HG03097 (cell line): ENCODE measurements around the gene PIKFYVE.
A peak's percentile ranks its signal among the peaks of the same experiment; 100 is the strongest.
"Not testable (repeated sequence)": the region's sequence is repeated elsewhere in the genome, so short reads cannot be mapped to it uniquely, and the experiment has no call there.

ENCODE experiments used
- ATAC-seq: cut with Tn5 transposase; IDR thresholded peaks from one replicate; pipeline ENCODE4 v1.9.1; 2021; ENCODE audit not compliant: unreplicated experiment, low FRiP score

Gene PIKFYVE

DNA sequence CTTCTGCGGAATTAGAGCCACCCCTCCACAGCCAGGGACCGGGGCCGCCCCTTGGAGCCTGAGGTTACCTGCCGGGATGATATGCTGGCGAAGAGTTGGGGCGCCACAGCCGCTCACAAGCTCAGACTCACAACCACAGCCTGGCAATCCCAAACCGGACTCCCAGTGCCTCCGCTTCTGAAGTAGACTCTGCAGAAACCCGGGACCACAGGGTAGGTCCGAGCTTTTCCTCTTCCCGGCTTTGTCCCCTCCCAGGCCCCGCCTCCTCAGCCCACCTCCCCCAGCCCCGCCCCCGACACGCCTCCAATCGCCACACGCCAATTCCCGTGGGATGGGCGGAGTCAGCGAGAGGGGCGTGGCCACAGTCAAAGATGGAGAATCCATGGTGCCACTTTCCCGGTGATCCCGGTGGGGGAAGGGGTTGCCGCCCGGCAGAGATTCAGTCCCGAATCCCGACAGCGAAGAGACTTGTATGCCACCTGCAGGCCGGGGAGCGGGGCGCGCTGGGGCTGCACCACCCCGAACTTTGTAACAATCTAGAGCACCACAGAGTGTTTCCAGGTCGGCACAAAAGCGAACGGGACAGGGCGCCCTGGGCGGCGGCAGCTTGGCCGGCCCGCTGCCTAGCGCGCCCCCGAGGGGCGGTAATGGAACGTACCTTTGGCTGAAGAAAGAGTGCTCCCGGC lies 11.0 kb upstream of the PIKFYVE start, which contains the start of gene IDH1:
IDH1 (minus strand) TSS at position 201 of the 686 bp plus-strand sequence. CDS start 3,520 bp downstream, outside the sequence.
- peak; percentile 70 for ATAC-seq

DNA sequence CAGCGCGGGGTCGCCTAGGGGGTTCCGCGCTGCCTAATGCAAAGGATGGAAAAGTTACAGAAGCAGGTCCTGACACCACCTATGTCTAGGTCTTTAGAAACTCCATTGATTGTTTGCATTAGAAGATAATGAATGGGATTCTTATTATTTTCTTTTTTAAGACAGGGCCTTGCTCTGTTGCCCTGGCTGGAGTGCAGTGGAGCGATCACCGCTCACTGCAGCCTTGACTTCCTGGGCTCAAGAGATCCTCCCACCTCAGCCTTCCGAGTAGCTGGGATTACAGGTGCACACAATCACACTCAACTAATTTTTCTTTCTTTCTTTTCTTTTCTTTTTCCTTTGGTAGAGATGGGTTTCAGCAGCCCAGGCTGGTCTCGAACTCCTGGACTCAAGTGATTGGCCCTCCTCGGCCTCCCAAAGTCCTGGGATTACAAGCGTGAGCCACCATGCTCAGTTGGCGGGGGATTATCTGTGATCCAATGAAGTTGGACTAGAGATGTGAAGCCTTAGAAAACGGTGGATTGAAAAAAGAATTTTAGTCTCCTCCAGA lies 10.4 kb upstream of the PIKFYVE start:
- ATAC-seq: peak; percentile 7

DNA sequence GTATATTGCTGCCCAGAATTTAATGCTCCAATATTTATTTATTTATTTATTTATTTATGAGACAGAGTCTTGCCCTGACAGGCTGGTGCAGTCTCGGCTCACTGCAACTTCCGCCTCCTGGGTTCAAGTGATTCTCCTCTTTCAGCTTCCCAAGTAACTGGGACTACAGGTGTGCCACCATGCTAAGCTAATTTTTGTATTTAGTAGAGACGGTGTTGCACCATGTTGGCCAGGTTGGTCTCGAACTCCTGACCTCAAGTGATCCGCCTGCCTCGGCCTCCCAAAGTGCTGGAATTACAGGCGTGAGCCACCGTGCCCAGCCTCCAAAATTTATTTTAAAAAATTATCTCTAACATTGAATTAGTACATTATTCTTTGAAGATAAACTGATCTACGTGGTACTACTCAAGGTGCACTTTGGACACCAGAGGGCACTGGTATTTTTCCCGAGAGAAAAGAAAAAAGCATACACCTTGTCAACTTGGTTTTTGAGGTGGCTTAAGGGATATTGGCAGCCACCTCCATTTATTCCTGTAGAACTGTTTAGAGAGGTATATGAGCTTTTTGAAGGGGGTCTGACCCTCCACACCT lies 9.8 kb upstream of the PIKFYVE start:
- ATAC-seq: no peak

DNA sequence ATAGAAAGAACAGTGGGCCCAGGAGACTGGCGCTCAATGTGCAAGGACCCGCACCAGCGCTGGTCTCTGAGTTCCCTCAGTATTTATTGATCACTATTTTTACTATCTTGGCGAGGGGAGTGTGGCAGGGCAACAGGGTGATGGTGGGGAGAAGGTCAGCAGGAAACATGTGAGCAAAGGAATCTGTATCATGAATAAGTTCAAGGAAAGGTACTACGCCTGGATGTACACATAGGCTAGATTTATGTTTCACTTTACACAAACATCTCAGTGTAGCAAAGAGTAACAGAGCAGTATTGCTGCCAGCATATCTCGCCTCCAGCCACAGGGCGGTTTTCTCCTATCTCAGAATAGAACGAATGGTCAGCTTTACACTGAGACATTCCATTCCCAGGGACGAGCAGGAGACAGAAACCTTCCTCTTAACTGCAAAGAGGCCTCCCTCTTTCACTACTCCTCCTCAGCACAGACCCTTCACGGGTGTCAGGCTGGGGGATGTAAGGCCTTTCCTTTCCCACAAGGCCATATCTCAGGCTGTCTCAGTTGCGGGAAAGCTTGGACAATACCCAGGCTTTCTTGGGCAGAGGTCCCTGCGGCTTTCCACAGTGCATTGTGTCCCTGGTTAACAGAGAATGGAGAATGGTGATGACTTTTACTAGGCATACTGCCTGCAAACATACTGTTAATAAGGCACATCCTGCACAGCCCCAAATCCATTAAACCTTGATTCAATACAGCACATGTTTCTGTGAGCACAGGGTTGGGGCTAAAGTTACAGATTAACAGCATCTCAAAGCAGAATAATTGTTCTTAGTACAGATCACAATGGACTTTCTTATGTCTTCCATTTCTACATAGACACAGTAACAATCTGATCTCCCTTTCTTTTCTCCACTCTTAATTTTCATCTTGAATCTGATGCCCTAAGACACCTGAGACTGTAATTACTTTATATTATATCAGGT lies 8.9 kb upstream of the PIKFYVE start:
- not testable (repeated sequence) for ATAC-seq

DNA sequence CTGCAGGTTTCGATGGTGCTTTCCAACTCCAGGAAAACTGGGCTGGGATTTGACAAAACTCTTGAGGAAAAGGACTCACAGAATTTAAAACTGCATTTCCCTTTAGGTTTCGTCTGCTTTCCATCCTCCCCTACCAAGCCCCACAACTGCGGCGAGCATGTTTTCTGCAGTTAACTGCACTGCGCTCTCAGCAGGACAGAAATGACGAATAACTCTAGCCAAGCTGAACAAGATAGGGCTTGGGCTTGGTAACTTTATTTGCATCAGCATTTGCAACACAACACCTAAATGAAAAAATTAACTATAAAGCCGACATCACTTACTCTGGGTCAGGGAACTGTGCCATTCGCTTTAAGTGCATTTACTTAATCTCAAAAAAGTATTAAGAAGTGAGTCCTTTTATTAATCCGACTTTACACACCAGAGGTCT lies 669 bp upstream of the PIKFYVE start:
- ATAC-seq: peak; percentile 29

DNA sequence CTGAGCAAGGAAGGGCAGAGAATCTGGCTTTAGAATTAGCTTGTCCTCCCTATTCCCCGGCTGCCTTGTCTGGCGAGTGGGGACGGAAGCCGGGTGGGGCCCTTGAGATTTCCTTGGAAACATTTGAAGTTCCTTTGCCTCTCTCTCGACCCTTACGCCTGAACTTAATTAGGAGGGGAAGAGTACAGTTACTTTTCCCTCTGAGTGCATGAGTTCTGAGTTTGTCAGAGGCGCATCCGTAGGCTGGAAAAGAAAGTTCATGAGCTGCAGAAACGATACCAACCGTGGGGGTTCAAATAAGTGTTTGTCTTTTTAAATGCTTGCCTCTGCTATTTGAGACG lies 468 bp downstream of the PIKFYVE start:
- peak; percentile 9 for ATAC-seq

DNA sequence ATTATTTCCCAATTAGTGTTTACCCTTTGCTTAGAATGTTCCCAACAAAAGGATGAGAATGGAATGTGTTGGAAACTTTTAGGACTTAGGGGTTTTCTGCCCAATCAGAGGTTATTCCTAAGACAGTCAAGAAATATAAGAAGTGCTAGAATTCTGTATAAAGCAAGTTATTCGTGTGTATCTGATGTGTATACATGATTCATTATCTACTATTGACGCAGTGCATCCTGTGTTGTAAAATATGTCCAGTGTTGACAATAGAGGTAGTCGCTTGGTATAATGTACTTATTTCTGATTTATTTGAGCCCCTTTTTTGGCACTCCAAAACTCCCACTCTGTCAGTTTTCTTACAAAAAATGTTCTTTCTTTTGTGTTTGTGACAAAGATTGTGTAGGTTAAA lies 881 bp downstream of the PIKFYVE start:
- ATAC-seq: no peak

DNA sequence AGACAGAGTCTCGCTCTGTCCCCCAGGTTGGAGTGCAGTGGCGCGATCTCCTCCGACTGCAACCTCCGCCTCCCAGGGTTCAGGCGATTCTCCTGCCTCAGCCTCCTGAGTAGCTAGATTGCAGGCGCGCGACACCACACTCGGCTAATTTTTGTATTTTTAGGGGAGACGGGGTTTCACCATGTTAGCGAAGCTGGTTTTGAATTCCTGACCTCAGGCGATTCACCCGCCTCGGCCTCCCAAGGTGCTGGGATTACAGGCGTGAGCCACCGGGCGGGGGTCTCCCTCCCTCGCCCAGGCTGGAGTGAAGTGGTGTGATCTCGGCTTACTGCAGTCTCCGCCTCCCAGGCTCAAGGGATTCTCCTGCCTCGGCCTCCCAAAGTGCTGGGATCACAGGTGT lies 1.5 kb downstream of the PIKFYVE start:
- ATAC-seq: not testable (repeated sequence)

DNA sequence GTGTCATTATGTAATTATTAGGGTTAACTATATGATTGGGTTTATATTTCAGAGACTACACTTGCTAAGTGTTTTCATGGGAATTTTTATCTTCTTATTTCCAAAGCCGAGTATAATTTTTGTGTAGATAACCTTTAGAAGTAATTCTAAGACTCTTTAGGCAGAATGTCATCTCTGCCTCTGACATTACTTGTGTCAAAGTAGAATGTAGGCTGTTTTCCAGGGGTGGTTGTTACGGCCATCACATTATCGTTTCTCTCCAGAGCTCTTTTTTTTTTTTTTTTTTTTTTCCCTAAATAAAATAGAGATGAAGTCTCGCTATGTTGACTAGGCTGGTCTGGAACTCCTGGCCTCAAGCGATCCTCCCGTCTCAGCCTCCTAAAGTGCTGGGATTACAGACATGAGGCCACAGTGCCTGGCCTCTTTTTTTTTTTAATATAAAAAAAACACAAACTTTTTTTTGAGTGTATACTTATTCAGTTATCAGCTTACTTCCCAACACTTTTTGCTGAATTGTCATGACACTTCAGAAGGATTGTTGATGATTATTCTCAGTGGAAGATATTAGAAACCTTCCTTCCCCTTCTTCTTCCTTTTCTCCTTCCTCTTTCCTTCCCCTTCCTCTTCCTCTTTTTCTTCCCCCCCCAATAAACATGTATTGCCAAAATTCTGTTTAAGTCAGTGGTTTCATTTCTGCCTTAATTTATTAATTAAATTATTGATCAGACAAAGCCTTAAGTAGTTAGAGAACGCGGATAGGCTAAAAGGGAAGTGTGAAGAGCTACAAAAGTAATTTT lies 2.3 kb downstream of the PIKFYVE start:
- no peak for ATAC-seq

DNA sequence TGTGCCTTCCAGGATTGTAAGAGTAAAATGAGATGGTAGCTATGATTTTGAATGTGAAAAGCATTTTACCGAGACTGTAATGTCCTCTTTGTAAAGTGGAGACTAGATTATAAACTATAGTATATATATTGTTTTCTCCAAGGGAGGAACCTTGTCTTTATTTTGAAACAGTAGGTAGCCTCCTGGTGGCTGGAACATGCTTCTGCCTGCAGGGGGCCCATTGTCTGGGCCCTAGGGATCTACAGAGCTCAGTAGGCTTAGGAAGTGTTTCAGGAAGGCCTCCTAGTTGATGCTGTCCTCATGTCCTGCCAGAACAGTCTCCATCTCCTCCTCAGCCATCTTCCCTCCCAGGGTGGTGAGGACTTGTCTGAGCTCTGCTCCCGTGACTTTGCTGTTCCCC lies 3.0 kb downstream of the PIKFYVE start:
- ATAC-seq: no peak

DNA sequence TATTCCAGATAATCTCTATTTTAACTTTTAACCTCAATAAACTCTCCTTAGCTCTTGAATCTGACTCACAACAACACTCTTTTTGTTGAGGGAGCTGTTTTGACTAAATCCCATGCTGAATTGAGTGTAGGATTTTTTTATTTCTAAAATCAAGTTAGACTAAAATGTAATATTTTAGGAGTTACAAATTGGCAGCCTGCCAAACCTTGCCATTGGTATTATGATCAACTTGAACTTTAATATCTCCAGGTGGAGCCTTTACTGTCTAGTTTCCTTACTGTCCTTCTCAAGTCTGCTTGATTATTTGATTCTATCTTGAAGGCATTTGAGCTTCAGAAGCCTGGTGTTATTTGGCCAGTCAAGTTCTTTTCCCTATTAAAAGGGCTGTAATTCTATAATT lies 8.7 kb downstream of the PIKFYVE start:
- ATAC-seq: no peak

DNA sequence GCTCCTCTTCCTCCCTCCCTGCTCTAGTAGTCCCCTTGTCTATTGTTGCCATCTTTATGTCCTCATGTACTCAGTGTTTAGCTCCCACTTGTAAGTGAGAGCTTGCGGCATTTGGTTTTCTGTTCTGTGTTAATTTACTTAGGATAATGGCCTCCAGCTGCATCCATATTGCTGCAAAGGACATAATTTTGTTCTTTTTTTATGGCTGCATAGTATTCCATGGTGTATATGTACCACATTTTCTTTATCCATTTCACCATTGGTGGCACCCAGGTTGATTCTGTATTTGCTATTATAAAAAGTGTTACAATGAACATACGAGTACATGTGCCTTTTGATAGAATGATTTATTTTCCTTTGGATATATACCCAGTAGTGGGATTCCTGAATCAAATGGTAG lies 12.5 kb downstream of the PIKFYVE start:
- ATAC-seq: no peak

DNA sequence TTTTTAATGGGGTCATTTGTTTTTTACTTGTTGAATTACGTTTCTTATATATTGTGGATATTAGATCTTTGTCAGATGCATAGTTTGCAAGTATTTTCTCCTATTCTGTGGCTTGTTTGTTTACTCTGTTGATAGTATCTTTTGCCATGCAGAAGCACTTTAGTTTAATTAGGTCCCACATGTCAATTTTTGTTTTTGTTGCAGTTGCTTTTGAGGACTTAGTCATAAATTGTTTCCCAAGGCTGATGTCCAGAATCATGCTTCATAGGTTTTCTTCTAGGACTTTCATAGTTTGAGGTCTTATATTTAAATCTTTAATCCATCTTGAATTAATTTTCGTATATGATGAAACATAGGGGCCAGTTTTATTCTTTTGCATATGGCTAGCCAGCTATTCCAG lies 13.2 kb downstream of the PIKFYVE start:
- ATAC-seq: no peak

DNA sequence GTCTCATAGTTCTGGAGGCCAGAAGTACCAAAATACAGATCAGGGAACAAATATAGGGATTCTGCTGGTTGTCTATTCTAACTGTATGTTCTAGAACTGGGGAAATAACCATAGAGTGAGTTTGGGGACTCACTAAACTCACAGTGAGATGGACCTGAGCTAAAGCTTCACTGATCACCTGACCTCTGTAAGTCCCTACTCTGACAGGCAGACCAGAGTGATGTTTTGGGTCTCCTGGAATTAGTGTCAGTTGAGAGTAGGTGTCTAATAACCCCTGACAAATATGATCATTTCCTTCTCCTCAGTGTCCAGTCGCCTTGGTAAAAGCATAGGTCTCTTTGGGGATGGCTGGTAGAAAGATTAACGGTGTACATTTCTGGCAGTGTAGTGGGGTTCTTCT lies 14.2 kb downstream of the PIKFYVE start:
- ATAC-seq: no peak

DNA sequence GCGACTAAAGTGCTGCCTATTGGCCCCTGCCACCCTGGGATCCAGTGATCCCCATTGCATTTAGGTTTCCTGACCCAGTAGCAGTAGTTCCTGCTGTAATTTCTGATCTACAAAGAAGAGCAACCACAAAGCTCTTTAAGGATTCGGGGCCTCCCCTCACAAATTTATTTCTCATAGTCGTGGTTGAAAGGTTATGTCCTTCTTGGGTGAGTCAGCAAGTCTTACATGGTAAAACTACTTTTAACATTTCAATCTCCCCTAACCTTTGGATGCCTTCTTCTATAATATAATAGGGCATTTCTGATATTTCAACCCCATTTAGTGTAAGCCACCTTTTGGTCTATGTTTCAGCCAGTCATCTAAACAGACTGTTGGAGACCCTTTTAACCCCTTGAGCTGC lies 14.9 kb downstream of the PIKFYVE start:
- ATAC-seq: no peak

DNA sequence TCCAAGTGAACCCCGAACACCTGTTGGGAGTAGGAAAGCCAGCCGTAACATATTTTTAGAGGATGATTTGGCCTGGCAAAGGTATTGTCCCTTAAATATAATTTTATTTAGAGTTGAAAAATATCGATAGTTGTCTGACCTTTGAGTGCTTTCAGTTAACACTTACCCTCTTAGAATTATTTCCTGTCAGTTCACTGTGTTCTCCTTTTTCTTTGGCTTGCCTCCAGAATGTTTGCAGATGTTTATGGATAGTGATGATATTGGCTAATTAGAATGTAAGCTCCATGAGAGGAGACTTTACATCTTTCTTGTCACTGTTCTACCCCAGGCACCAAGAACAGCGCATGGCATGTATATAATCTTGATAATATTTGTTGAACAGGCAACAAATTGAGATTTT lies 19.8 kb downstream of the PIKFYVE start:
- no peak for ATAC-seq

DNA sequence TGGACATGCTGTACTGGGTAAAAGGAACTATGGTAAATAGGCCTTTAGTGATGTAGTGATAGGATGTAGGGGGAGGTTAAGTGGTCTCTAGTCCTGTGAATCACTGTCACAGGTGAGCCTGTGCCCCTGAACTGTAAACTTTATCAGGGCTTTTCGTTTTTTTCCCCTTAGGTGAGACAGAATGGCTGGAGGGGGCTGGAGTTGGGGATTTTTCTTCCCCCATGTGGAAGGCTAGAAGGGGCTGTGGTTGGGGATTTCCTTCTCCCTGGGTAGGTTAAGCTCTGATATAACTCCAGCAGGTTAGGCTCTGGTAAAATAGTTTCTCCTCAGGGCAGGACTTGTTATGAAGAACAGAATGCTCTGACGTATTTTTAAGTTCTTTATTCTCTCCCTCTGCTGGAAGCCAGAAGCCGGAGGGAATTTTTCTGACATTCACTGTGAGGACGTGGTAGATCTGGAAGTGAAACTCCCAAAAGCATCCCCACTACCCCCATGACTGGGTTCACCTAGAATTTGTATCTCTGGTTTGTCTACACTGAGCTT lies 28.5 kb downstream of the PIKFYVE start:
- ATAC-seq: peak; percentile 71

DNA sequence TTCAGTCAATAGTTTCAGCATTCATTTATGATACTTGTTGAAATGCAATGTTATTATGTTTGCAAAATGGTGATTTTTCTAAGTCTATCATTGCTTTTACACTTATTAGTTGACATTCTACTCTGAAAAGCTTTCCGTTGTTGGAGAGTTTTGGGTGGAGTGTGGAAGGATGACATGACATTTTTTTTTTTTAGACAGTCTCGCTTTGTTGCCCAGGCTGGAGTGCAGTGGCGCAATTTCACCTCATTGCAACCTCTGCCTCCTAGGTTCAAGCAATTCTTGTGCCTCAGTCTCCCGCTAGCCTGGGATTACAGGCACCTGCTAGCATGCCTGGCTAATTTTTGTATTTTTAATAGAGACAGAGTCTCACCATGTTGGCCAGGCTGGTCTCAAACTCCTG lies 29.8 kb downstream of the PIKFYVE start:
- ATAC-seq: no peak

DNA sequence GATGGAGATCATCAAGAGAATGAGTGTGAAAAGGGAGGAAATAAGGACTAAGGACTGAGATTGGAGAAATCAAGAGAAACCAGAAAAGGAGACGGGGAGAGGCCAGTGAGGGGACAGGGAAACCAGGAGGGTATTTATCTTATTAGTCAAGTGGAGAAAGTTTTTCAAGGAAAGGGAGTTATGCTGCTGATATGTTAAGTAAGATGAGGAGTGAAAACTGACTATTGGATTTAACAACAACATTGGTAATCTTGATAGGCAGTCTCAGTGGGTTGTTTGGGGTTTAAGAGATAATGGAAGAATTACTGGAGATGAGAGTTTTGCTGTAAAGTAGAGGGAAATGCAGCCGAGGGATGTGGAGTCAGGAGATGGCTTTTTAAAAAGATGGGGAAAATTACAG lies 30.6 kb downstream of the PIKFYVE start:
- no peak for ATAC-seq

DNA sequence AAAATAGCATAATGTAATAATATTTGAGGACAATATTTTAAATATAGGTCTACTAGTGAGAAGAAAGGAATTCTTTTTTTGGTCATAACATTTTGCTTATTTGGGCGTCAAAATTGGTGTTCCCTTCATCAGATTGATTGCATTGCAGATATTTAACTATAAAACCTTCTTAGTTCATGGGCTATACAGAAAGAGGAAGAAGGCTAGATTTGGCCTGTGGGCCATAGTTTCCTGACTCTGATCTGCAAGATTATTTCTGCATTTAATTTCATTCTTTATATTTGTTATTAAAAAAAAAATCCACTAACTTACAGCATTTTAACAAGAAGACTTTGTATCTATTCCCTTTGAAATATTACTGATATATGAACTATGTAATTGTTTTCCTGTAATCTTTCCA lies 31.9 kb downstream of the PIKFYVE start:
- no peak for ATAC-seq
